ENCODE results near the gene R3HDM4.

The R3HDM4 gene

DNA sequence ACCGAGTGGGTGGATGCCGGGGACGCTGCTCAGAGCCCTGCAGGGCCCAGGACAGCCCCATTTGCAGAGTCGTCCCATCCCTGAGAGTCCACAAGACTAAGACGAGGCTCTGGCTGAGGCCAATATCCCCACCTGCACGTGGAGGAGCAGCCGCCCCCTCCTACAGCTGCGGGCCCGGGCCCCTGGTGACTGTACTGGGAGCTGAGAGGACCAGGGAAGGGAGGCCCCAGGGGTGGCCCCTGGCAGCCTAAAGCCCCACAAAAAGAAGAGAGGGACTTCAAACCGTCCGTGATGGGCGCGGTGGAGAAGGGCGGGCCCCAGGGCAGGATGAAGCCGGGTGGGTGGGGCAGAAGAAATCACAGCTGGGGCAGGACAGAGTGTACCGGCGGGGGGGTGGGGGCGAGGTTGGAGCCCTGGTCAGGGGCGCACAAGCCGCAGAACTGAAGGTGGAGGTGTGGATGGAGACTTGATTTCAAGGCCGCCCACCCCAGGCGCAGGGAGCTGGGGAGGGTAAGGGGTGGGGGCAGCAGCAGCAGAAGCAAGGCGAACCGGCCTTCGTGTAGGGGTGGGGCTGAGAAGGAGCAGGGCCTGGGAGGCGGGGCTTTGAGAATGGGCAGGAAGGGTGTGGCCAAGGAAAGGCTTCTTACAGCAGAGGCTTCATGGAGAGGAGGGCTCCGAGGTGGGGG is 40.6 kb downstream of the R3HDM4 start:
- DNase-seq, result peak; percentile 79

DNA sequence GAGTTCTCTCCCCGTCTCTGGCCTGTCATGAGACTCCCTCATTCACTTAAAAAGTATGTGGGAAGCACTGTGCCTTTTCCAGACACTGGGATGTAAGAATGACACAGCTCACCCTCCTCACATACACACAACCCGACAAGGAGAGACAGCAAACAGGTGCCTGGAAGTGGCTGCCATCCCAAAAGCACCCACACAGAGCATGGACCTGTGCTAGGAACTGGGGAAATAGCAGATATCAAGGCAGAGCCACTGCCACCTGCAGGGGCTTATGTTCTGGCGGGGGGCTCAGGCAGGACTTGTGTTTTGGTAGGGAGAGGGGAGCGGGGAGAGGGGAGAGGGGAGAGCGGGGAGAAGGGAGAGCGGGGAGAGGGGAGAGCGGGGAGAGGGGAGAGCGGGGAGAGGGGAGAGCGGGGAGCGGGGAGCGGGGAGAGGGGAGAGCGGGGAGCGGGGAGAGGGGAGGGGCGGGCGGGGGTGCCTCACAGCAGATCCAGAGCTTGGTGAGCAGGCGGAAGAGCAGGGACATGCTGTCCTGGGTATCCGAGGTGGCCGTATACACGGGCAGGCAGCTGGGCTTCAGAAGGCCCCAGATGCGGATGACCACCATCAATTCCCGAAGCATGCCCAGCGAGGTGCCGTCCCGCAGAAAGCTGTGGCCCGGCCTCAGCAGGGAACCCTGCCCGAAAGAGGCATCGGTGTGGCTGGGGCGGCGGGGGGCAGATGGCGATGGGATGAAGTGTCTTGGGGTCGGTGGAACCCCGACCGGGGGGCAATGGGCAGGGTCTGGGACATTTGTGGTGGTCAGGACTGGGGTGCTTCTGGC is 41.4 kb downstream of the R3HDM4 start:
- no peak for DNase-seq

DNA sequence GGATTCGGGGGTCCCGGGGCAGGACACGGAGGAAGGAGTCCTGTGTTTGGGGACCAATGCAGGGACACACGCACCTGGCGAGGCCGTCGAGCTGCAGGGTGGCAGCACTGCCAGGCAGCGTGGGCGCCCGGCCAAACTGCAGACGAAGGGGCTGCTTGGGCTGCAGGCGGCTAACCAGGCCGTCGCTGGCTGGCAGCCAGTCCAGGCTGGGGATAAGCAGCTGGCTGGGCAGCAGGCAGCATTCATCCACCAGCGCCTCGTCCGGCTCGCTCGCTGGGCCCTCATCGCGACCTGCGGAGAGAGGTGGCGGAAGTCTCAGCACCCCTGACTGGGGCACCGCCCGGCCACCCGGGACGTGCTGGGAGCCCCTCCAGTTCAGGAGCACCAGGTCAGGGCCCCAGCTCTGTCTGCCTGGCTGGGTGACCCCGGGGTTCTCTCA is 42.0 kb downstream of the R3HDM4 start:
- DNase-seq, result no peak

GRCh38 chr19:870314-870713 is 42.7 kb downstream of the R3HDM4 start:
- DNase-seq, result no peak

- DNase-seq, result no peak
Observed at GRCh38 chr19:869245-870177, 43.5 kb downstream of the R3HDM4 start.

- no peak for DNase-seq
Observed at GRCh38 chr19:868458-869244, 44.4 kb downstream of the R3HDM4 start.

DNA sequence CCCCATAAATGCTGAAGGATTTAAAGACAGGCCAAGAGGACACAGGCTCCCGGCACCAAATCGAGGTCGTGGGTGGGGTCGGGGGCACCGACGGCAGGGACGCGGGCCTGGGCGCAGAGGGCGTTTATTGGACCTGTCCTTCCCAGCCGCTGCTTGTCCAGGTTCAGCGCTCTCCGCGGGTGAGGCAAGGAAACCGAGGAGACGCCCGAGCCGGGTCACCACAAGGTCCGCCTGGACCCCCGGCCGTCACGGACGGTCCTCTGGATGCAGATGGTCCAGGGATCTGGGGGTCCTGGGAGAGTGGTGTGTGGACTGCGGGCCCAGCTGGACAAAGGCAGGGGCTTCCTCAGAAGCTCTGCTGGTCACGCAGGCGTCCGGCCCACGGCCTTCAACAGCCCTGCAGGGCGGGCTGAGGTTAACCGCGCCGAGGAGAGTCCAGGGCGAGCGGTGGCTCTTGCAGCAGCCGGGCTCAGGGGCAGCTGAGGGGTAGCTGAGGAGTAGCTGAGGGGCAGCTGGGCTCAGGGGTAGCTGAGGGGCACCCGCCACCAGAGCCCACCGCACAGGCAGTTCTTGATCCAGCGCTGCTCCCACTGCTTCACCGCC is 45.1 kb downstream of the R3HDM4 start:
- no peak for DNase-seq

- no peak for DNase-seq
Observed at GRCh38 chr19:867301-867793, 45.7 kb downstream of the R3HDM4 start.

DNA sequence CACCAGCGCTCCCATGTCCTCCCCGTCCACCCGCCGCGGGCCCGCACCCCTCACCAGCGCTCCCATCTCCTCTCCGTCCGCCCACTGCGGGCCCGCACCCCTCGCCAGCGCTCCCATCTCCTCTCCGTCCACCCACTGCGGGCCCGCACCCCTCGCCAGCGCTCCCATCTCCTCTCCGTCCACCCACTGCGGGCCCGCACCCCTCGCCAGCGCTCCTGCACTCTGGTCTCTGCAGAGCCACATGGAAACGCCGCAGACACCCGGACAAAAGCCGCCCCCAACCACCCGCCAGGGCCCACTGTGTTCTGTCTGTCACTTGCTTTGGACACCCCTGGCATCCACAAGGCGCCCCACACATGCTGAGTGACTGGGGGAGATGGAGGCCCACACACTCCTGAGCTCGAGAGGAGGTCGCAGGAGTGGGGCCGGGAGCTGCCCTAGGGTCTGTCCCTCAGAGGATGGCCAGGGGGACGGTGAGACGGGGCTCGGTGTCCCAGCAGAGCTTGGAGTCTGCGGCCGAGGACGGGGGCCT is 46.2 kb downstream of the R3HDM4 start:
- DNase-seq, result no peak

- DNase-seq, result no peak
Observed at GRCh38 chr19:863315-863620, 49.8 kb downstream of the R3HDM4 start.

- DNase-seq, result peak; percentile 76
Observed at GRCh38 chr19:862581-863314, 50.3 kb downstream of the R3HDM4 start.

GRCh38 chr19:861756-862580 is 51.1 kb downstream of the R3HDM4 start:
- peak; percentile 66 for DNase-seq

DNA sequence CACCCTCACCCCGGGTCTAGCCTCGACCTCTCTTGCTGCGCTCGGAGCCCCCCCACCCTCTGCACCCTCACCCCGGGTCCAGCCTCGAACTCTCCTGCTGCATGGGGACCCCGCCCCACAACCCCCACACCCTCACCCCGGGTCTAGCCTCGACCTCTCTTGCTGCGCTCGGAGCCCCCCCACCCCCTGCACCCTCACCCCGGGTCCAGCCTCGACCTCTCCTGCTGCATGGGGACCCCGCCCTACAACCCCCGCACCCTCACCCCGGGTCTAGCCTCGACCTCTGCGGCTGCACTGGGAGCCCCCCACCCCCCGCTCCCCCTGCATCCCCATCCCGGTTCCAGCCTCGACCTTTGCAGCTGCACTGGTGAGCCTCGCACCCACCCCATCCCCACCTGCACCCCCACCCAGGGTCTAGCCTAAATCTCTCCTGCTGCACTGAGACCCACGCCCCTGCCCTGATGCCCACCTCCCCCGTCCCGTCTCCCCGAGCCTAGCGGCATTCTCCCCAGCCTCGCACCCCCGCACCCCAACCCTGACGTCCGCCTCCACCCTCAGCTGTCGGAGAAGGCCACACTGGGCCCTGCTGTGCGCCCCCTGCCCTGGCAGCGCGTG is 51.8 kb downstream of the R3HDM4 start:
- DNase-seq, result no peak

DNA sequence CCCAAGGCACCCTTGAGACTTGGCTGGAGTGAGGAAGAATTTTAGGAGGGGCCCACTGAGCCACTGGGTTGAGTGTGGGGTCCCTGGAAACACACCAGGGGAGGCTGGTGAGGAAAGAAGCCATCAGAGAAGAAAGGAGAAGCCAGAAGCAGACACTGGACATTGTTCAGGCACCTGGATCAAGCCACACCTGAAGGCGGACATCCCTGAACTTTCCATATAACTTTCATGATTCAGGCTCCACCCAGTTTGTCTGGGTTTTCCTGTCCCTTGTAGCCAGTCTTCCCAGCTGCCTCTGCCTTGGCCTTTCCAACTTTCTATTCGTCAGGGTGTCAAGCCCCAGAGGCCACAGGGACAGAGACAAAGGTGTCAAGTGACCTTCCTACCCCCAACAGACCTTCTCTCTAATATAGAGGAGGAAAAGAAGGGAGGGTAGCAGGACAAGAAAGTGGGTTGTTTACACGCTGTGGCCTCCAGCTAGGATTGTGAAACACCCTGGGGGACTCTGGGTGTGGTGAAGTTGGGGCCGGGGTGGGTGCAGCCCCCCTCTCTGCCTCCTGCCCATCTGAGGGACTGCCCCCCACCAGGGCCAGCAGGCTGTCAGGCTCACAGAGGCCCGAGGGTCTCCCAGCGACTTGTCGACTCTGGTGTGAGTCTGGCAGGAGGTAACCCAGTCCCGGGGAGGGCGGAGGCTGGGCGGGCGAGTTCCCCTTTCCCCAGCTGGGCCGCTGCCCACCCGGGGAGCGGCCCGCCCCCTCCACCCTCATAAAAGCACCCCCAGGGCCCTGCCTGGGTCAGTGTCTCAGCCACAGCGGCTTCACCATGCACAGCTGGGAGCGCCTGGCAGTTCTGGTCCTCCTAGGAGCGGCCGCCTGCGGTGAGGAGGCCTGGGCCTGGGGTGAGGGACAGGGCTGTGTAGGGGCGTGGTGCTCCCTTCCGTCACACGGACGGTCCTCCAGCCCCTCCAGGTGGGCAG is 53.9 kb downstream of the R3HDM4 start, which contains the start of gene CFD:
TSS of gene CFD (plus strand) at position 797 of the 976 bp plus-strand sequence. CDS start at position 823, 26 bp downstream.
- no peak for DNase-seq

- DNase-seq, result no peak
Observed at GRCh38 chr19:858284-858683, 54.7 kb downstream of the R3HDM4 start.

DNA sequence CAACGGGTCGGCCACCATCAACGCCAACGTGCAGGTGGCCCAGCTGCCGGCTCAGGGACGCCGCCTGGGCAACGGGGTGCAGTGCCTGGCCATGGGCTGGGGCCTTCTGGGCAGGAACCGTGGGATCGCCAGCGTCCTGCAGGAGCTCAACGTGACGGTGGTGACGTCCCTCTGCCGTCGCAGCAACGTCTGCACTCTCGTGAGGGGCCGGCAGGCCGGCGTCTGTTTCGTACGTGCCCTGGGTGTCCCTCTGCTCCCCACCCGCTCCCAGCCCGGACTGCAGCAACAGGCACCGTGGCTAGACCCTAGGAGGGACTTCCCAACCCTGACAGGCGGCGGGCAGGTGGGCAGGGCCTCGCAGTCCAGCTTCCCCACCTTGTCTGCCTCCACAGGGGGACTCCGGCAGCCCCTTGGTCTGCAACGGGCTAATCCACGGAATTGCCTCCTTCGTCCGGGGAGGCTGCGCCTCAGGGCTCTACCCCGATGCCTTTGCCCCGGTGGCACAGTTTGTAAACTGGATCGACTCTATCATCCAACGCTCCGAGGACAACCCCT is 57.4 kb downstream of the R3HDM4 start:
- DNase-seq, result no peak

- DNase-seq, result no peak
Observed at GRCh38 chr19:855142-855541, 57.9 kb downstream of the R3HDM4 start.

- DNase-seq, result no peak
Observed at GRCh38 chr19:854549-854948, 58.5 kb downstream of the R3HDM4 start.

All from activated gamma-delta T cell treated with Interleukin-2 at 50 U/mL for 16 hours (primary cell).